Mammary epithelial cell (primary cell): ENCODE results near the gene NEK10.

Experiments used
- CTCF ChIP-seq, 2 donors: IDR thresholded peaks in 1 of 2; conservative IDR thresholded peaks in 1 of 2; 2 replicates each; pipeline ENCODE4 v1.5.1; 2011 to 2012; ENCODE audit warnings: inconsistent platforms in 2 of 2, low read length in 2 of 2, mild to moderate bottlenecking in 2 of 2, control low read depth in 1 of 2, low read depth in 1 of 2; ENCODE audit not compliant: insufficient read depth in 1 of 2; ENCODE audit errors: extremely low read depth in 1 of 2
- EZH2 ChIP-seq: IDR thresholded peaks from 2 replicates; pipeline ENCODE4 v1.6.1; 2012; ENCODE audit warnings: low read length, inconsistent platforms, borderline replicate concordance

- TF ChIP-seq CTCF (conservative IDR thresholded peaks at IDR 0.05 in 1 of 2, IDR thresholded peaks at IDR 0.05 in 1 of 2; ENCODE audit: extremely low read depth in 1 of 2, insufficient read depth in 1 of 2, low read depth in 1 of 2, low read length in 2 of 2) (no peak), EZH2 (no peak)
Measured at GRCh38 chr3:27384191-27384590, 15.0 kb upstream of the NEK10 start.
